HL-60 (cell line): ENCODE data around the gene GREB1.

Experiments
- DNase-seq, 2 experiments: peaks; one replicate each; pipeline ENCODE4 v3.0.0-alpha.2; 2010 to 2020; ENCODE audit warnings: low read depth in 1 of 2, low spot score in 1 of 2
- H3K27ac ChIP-seq: fragments of 250-450 bp; sonication (Bioruptor Pico); replicated peaks from 2 replicates; pipeline ENCODE4 v1.5.1; 2020; ENCODE audit warnings: mild to moderate bottlenecking, moderate library complexity
- H3K27me3 ChIP-seq: fragments of 250-450 bp; sonication (Bioruptor Pico); 2 replicates; pipeline ENCODE4 v1.5.1; 2021; ENCODE audit warnings: mild to moderate bottlenecking, moderate library complexity; ENCODE audit not compliant: insufficient read depth, poor library complexity, severe bottlenecking
- H3K4me3 ChIP-seq: replicated peaks from 2 replicates; pipeline ENCODE4 v1.5.1; 2011; ENCODE audit warnings: mild to moderate bottlenecking, control low read depth, low read length; ENCODE audit not compliant: insufficient read depth
- GABPA ChIP-seq: IDR thresholded peaks from 2 replicates; pipeline ENCODE4 v1.6.1; 2012; ENCODE audit warnings: low read depth
- POLR2AphosphoS5 ChIP-seq: IDR thresholded peaks from 2 replicates; pipeline ENCODE4 v1.6.1; 2012; ENCODE audit warnings: low read depth
- SPI1 ChIP-seq: IDR thresholded peaks from 2 replicates; pipeline ENCODE4 v1.6.1; 2012; ENCODE audit warnings: low read depth, mild to moderate bottlenecking, borderline replicate concordance
- TF ChIP-seq, protein P1 (sequence below): IDR thresholded peaks from 2 replicates; pipeline ENCODE4 v1.6.1; 2012; ENCODE audit warnings: low read depth; ENCODE audit not compliant: insufficient replicate concordance
- TF ChIP-seq, protein P2 (sequence below): IDR thresholded peaks from one replicate; pipeline ENCODE4 v1.5.1; 2011; ENCODE audit warnings: low read length, control low read depth, inconsistent platforms; ENCODE audit not compliant: insufficient read depth

Gene GREB1

GRCh38 chr2:11642972-11643371 lies 109.1 kb downstream of the GREB1 start:
- H3K27me3 ChIP-seq = peaks cover 5% of the 10 kb centered on the region
- H3K4me3 ChIP-seq = no peak overlapping the region
- no peak overlapping the region for H3K27ac ChIP-seq
- no peak for DNase-seq
- TF ChIP-seq, protein P1, sequence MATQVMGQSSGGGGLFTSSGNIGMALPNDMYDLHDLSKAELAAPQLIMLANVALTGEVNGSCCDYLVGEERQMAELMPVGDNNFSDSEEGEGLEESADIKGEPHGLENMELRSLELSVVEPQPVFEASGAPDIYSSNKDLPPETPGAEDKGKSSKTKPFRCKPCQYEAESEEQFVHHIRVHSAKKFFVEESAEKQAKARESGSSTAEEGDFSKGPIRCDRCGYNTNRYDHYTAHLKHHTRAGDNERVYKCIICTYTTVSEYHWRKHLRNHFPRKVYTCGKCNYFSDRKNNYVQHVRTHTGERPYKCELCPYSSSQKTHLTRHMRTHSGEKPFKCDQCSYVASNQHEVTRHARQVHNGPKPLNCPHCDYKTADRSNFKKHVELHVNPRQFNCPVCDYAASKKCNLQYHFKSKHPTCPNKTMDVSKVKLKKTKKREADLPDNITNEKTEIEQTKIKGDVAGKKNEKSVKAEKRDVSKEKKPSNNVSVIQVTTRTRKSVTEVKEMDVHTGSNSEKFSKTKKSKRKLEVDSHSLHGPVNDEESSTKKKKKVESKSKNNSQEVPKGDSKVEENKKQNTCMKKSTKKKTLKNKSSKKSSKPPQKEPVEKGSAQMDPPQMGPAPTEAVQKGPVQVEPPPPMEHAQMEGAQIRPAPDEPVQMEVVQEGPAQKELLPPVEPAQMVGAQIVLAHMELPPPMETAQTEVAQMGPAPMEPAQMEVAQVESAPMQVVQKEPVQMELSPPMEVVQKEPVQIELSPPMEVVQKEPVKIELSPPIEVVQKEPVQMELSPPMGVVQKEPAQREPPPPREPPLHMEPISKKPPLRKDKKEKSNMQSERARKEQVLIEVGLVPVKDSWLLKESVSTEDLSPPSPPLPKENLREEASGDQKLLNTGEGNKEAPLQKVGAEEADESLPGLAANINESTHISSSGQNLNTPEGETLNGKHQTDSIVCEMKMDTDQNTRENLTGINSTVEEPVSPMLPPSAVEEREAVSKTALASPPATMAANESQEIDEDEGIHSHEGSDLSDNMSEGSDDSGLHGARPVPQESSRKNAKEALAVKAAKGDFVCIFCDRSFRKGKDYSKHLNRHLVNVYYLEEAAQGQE = no peak
- TF ChIP-seq POLR2AphosphoS5 (no peak), SPI1 (no peak), GABPA (no peak)
- TF ChIP-seq, protein P2, sequence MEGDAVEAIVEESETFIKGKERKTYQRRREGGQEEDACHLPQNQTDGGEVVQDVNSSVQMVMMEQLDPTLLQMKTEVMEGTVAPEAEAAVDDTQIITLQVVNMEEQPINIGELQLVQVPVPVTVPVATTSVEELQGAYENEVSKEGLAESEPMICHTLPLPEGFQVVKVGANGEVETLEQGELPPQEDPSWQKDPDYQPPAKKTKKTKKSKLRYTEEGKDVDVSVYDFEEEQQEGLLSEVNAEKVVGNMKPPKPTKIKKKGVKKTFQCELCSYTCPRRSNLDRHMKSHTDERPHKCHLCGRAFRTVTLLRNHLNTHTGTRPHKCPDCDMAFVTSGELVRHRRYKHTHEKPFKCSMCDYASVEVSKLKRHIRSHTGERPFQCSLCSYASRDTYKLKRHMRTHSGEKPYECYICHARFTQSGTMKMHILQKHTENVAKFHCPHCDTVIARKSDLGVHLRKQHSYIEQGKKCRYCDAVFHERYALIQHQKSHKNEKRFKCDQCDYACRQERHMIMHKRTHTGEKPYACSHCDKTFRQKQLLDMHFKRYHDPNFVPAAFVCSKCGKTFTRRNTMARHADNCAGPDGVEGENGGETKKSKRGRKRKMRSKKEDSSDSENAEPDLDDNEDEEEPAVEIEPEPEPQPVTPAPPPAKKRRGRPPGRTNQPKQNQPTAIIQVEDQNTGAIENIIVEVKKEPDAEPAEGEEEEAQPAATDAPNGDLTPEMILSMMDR = no peak

- H3K27ac ChIP-seq = no peak overlapping the region
- DNase-seq = no peak
- TF ChIP-seq SPI1 (no peak), POLR2AphosphoS5 (no peak)
- TF ChIP-seq, protein P2 = no peak
- H3K27me3 ChIP-seq = peaks cover 5% of the 10 kb centered on the region
- no peak overlapping the region for H3K4me3 ChIP-seq
Measured at GRCh38 chr2:11644293-11644692, 110.4 kb downstream of the GREB1 start.

DNA sequence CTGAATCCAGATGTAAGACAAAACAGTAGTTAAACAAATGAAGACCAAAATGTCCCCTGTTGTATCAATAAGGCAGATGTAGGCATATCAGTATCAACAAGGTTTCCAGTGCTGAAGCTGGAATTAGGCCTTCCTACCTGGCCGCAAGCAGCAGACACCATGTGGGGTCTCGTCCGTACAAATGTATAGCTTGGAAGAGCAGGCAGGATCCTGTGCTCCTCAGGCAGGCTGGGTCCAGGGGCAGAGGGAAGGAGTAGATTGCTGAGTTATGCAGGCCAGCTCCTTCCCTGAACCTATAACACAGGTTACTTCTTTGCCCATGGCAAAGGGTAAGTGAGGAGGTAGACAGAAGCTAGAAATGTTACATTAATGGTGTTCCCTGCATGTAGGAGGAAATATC lies 112.7 kb downstream of the GREB1 start:
- H3K27ac ChIP-seq = no peak overlapping the region
- H3K27me3 ChIP-seq = peaks cover 5% of the 10 kb centered on the region
- H3K4me3 ChIP-seq = no peak overlapping the region
- DNase-seq = no peak
- no peak for TF ChIP-seq POLR2AphosphoS5
- TF ChIP-seq, protein P2 = no peak
- TF ChIP-seq, protein P1 = no peak
- TF ChIP-seq SPI1 = no peak
- TF ChIP-seq GABPA = no peak

DNA sequence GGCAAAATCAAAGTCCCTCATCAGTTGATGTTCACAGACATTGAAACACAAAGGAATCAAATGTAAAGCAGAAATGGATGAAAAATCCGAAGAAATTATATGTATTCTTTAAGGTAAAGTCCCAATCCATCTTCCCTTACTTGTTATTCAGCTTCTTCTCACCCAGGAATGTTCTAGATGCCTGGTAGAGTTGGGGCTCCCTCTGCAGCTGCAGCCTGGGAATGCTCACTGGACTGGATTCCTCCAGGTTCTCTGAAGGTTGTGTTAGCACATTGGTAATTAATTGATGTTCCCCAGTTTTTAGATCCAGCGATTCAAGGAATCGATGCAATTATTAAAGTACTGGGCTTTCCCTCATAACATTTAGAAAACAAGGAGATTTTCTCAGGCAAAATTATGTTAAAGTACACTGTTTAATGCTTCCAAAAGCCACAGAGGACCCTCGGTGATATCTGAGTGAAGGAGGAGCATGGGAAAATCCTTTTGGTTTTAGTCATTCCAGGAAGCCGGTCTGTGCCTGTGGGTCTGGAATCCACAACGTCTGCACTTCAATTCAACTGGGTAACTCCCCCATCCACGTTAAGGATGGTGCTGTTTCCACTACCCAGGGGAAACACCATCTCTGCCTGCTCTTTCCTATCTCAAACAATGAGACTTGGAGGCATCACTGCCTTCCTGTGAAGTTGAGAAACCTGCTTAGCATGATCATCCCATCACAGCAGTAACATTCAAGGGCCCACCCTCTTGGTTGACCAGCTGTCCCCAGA lies 114.2 kb downstream of the GREB1 start:
- DNase-seq = no peak
- no peak overlapping the region for H3K27ac ChIP-seq
- H3K4me3 ChIP-seq = no peak overlapping the region
- H3K27me3 ChIP-seq = peaks cover 8% of the 10 kb centered on the region
- TF ChIP-seq SPI1 (no peak), GABPA (no peak), POLR2AphosphoS5 (no peak)
- TF ChIP-seq, protein P1 = no peak
- TF ChIP-seq, protein P2 = no peak
